ENCODE results near the gene NPHP1. TPM values are rescaled to one million over a fixed set of nuclear protein-coding genes. Genes with fewer than 3 reads are reported as not detected.

Gene NPHP1
- total and polyA plus RNA-seq, 2 of the 8 experiments (the other 6 are each of a cell fraction or from before 2014, with no cell fraction given), result 1.4 to 2.8 TPM

GRCh38 chr2:110153416-110153815 lies 51.4 kb downstream of the NPHP1 start:
- no peaks in the 10 kb centered on the region for H3K36me3 ChIP-seq (ENCODE audit: control insufficient read depth in 2 of 4, insufficient read depth in 4 of 4, low read length in 3 of 4)
- H3K4ac ChIP-seq (replicated peaks; ENCODE audit: insufficient read length, low read depth, low read length), result no peak overlapping the region
- no peak overlapping the region for H3K9ac ChIP-seq (replicated peaks in 1 of 4; ENCODE audit: extremely low read depth in 1 of 4, low read depth in 3 of 4, low read length in 3 of 4)
- no peak overlapping the region for H3K14ac ChIP-seq (ENCODE audit: insufficient read length)
- DNase-seq (ENCODE audit: low read depth in 1 of 2, low spot score in 2 of 2), result no peak
- CTCF ChIA-PET (ENCODE audit: partially characterized antibody), result no interaction called here
- H2BK5ac ChIP-seq (ENCODE audit: low read depth, low read length), result no peak overlapping the region
- H3K23me2 ChIP-seq (ENCODE audit: low read depth, low read length), result no peaks in the 10 kb centered on the region; the same call in 1 of the 2 replicates
- TF ChIP-seq SAP30 (IDR thresholded peaks at IDR 0.05; ENCODE audit: insufficient read depth, insufficient replicate concordance, low read length) (no peak), TAF7 (optimal IDR thresholded peaks at IDR 0.05; ENCODE audit: borderline replicate concordance, low read depth, low read length) (no peak), BACH1 (IDR thresholded peaks at IDR 0.05; ENCODE audit: low read length) (no peak)
- FAIRE-seq, result no peak
- no peak overlapping the region for H2AK5ac ChIP-seq (ENCODE audit: low read depth, low read length)
- no peak overlapping the region for H3K4me2 ChIP-seq (ENCODE audit: insufficient read depth in 1 of 2, low read depth in 2 of 2, low read length in 2 of 2)
- no peak overlapping the region for H3K27ac ChIP-seq (ENCODE audit: low read depth, low read length)
- no peaks in the 10 kb centered on the region for H4K20me1 ChIP-seq (replicated peaks in 1 of 2; ENCODE audit: control insufficient read depth in 1 of 2, insufficient read depth in 2 of 2, low read length in 2 of 2)
- no peaks in the 10 kb centered on the region for H3K4me1 ChIP-seq (replicated peaks in 1 of 4; ENCODE audit: control insufficient read depth in 3 of 4, insufficient read depth in 4 of 4, low read length in 3 of 4)
- no peak overlapping the region for H2BK15ac ChIP-seq (ENCODE audit: low read length)
- H4K5ac ChIP-seq (ENCODE audit: insufficient read length, low read depth, low read length), result no peak overlapping the region
- H3K18ac ChIP-seq (ENCODE audit: extremely low read depth, low read length), result no peak overlapping the region
- no peak overlapping the region for H2BK12ac ChIP-seq (ENCODE audit: low read depth, low read length)
- no peak overlapping the region for H4K8ac ChIP-seq (ENCODE audit: extremely low read depth, insufficient read depth, low read length)
- no peak overlapping the region for H2AFZ ChIP-seq (ENCODE audit: low read length)
- H3K27me3 ChIP-seq (replicated peaks in 1 of 4; ENCODE audit: control insufficient read depth in 3 of 4, extremely low read depth in 1 of 4, insufficient read depth in 3 of 4, low read length in 3 of 4), result peaks cover 0 to 1% (median 0%) of the 10 kb centered on the region in 4 experiments; a peak in 1 of 7 replicates
- no peaks in the 10 kb centered on the region for H3K79me1 ChIP-seq (ENCODE audit: low read depth, low read length)
- H3K79me2 ChIP-seq (ENCODE audit: control insufficient read depth in 1 of 2, insufficient read depth in 2 of 2, low read length in 2 of 2), result no peaks in the 10 kb centered on the region
- no peak overlapping the region for H3K56ac ChIP-seq (replicated peaks; ENCODE audit: insufficient read length, low read depth, low read length)
- H3K23ac ChIP-seq (ENCODE audit: insufficient read length), result no peak overlapping the region
- H3K4me3 ChIP-seq (ENCODE audit: extremely low read depth in 1 of 4, insufficient read depth in 2 of 4, low read depth in 3 of 4, low read length in 4 of 4), result no peak overlapping the region
- H2BK120ac ChIP-seq (replicated peaks; ENCODE audit: low read depth, low read length), result no peak overlapping the region
- H3K9me3 ChIP-seq (ENCODE audit: insufficient read depth in 2 of 2, low read depth in 1 of 2, low read length in 1 of 2), result peaks cover 13 to 16% of the 10 kb centered on the region in 2 experiments
- 82% methylated on average over 2 of the region's 2 CpGs; no CpG with 5 or more reads in 1 of the 2 experiments for WGBS, 2 experiments (ENCODE audit: extremely low coverage in 1 of 2, insufficient coverage in 1 of 2, insufficient read length in 1 of 2, insufficient replicate concordance in 2 of 2, low coverage in 1 of 2, low lambda C conversion rate in 2 of 2, missing lambda C conversion rate in 1 of 2)
- POLR2A ChIA-PET (ENCODE audit: partially characterized antibody), result no interaction called here
- H4K91ac ChIP-seq (replicated peaks; ENCODE audit: insufficient read length, low read length), result no peak overlapping the region
- H2BK20ac ChIP-seq (ENCODE audit: low read length), result no peak overlapping the region
